GM21390 (cell line): Measurements from ENCODE around the gene SOWAHA.
"Not testable (repeated sequence)": the region's sequence is repeated elsewhere in the genome, so short reads cannot be mapped to it uniquely, and the experiment has no call there.

Experiments
- ATAC-seq: cut with Tn5 transposase; IDR thresholded peaks from one replicate; pipeline ENCODE4 v1.9.1; 2021; ENCODE audit not compliant: unreplicated experiment

The SOWAHA gene

DNA sequence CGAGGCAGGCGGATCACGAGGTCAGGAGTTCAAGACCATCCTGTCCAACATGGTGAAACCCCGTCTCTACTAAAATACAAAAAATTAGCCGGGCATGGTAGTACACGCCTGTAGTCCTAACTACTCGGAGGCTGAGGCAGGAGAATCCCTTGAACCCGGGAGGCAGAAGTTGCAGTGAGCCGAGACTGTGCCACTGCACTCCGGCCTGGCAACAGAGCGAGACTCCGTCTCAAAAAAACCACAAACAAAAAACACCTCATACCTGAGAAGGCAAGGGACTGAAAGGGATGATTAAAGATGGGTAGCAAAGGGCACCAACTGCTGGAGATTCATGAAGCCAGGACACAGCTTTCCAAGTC is 6.3 kb upstream of the SOWAHA start:
- ATAC-seq, result not testable (repeated sequence)

DNA sequence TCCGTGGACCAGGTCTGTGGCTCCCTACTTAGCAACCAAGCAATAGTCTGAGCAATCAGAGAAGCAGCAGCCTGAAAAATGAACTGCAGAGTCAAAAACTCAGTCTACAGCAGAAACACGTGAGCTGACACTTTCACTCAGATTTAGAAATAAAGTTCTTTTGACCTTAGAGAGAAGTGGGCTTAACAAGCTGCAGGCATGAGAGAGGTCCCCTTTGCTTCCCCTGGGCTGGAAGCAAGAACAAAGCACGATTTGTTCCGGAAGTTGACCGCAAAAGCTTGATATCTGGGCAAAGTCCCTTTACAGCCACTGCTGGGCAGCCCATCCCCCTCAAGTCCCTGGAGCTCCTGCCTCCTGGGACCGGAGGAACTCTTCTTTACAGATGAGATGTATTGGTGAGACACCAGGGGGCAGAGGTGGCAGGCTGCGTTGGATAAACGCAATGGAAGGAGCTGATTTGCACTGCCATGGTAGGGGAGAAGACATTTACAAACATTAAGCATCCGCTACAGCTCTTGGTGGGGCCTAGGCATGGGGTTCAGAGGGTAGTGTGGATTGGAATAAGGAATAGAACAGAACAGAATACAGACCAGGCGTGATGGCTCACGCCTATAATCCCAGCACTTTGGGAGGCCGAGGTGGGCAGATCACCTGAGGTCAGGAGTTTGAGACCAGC is 5.8 kb upstream of the SOWAHA start:
- no peak for ATAC-seq

DNA sequence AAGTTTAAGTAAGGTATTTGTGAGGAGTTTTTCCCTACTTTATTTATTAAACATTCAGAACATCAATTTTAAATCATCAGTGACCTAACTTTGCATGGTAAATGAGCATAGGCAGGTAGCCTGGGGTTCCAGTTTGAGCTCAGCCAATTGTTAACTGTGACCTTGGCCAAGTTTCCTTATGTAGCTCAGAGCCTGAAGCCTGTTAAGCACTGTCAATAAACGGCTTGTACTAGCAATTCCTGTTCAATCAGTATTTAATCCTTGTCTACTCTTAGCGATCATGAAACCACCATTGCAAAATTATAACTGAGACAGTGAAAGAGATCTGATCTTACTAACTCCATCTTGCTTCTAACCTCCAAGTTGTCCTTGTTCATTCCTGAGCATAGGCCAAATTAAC is 4.7 kb upstream of the SOWAHA start:
- ATAC-seq, result no peak

DNA sequence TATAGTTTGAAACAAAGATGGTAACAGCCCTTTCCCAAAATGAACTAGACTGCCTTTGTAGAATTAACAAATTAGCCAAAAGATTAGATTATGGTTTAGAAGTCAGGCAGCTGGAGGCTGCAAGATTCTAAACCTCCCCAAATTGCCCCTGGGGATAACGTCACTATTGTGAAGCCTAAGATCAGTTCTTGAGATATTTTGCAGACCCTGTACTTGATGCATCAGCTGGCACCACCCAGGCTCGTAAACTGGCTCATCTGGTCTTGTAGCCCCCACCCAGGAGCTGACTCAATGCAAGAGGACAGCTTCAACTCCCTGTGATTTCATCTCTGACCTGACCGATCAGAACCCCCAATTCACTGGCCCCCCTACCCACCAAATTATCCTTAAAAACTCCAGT is 4.2 kb upstream of the SOWAHA start:
- ATAC-seq, result no peak

DNA sequence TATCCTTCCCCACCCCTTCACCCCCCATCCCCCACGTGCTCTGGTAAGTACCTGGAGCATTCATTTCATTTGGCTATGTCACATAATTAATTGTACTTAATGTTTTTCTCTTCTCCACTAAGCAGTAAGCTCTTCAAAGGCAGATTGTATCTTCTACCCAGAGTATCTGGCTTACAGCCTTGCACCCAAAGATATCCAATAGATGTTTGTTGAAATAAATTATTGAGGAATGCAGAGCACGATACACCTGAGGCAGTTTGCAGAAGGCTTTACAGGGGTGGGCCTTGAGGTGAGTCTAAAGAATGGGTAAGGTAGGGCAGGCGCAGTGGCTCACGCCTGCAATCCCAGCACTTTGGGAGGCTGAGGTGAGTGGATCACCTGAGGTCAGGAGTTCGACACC is 2.5 kb upstream of the SOWAHA start:
- ATAC-seq, result no peak

DNA sequence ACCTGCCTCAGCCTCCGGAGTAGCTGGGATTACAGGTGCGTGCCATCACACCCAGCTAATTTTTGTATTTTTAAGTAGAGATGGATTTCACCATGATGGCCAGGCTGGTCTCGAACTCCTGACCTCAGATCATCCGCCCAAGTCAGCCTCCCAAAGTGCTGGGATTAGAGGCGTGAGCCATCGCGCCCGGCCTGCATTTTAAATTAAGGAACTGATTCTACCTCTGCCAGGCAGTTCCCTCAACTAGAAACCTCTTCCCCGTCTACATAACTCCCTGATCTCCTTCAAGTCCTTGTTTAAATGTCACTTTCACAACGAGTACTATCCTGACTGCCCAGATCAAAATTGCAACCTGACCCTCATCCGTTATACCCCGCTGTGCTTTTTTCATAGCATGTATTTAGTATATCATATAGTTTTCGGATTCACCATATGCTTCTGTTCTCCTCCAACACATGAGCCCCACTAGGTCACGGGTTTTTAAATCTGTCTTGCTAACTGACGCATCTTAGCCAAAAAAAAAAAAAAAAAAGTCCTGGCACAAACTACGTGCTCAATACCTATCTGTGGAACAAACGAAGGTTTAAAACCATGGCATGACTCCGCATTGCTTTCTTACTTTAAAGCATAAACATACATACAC is 858 bp upstream of the SOWAHA start:
- ATAC-seq, result no peak

DNA sequence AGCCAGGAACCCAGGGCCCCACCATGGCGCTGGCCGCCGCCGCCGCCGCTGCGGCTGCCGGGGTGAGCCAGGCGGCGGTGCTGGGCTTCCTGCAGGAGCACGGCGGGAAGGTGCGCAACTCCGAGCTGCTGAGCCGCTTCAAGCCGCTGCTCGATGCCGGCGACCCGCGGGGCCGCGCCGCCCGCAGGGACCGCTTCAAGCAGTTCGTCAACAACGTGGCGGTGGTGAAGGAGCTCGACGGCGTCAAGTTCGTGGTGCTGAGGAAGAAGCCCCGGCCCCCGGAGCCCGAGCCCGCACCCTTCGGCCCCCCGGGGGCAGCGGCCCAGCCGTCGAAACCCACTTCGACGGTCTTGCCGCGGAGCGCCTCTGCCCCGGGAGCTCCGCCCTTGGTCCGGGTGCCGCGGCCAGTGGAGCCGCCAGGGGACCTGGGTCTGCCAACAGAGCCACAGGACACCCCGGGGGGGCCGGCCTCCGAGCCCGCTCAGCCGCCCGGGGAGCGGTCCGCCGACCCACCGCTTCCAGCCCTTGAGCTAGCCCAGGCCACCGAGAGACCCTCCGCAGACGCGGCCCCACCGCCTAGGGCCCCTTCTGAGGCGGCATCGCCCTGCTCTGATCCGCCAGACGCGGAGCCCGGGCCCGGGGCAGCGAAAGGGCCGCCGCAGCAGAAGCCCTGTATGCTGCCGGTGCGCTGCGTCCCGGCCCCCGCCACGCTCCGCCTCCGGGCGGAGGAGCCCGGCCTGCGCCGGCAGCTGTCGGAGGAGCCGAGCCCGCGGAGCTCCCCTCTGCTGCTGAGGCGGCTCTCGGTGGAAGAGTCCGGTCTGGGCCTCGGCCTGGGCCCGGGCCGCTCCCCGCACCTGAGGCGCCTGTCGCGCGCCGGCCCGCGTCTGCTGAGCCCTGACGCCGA is 749 bp downstream of the SOWAHA start:
- no peak for ATAC-seq

DNA sequence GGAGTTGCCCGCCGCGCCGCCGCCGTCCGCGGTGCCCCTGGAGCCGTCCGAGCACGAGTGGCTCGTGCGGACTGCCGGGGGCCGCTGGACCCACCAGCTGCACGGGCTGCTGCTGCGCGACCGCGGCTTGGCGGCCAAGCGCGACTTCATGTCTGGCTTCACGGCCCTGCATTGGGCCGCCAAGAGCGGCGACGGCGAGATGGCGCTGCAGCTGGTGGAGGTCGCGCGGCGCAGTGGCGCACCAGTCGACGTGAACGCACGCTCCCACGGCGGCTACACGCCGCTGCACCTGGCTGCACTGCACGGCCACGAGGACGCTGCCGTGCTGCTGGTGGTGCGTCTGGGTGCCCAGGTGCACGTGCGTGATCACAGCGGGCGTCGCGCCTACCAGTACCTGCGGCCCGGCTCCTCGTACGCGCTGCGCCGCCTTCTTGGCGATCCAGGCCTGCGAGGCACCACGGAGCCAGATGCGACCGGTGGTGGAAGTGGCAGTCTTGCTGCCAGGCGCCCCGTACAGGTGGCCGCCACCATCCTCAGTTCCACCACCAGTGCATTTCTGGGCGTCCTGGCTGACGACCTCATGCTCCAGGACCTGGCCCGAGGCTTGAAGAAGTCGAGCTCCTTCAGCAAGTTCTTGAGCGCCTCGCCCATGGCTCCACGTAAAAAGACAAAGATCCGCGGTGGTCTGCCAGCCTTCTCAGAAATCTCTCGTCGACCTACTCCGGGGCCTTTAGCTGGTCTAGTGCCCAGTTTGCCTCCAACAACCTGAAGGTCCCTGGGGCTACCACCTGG is 1.6 kb downstream of the SOWAHA start:
- no peak for ATAC-seq

DNA sequence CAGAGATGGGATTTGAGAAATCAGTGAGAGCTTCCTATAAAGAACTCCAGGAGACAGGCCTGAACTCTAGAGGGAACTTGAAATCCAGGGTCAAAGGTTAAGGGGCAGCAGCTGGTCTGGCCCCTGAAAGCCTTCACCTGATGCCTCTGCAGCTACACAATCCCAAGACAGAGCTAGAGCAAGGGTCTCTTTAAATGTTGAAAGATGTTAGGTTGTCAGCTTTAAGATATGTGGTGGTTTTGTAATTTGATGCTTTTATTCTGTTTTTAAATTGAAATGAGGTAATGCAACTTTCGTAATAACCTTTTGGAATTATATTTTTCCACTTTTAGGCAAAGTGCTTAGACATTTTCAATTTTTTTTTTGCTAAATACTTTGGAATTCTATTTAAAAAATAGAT is 2.4 kb downstream of the SOWAHA start:
- no peak for ATAC-seq

DNA sequence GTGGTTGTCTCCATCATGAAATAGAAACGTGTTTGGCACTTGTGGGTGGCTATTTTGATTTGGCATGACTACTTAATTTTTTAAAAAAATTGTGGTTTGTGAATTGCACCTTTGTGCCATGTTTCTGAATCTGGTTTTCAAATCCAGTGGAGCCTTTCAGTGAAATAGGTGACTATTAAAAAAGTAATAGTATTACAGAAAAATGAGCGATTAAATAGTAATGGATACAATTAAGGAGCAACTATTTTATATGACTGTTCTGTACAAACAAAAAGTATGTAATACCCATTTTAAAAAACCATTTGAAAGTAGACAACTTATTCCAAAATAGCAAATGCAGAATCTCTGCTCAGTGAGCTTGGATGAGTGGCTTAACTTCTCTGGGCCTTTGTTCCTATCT is 3.0 kb downstream of the SOWAHA start:
- ATAC-seq, result no peak

DNA sequence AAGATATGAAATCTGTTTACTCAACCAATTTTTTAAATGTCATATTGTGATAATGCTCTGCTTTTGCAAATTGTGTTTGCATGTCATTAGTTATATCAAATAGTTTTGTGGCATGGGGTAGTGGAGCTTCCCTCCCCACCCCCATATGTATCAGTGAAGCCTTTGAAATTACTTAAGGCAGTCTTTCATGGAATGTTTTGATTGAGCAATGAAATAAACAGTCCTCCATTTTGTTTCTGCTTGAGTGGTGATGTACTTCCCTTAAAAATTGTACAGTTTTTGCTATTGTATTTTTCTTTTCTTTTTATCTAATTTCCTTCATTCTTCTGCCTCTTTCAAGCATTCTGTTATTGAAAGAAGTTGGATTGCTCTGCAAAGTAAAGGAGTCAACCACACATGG is 3.5 kb downstream of the SOWAHA start:
- ATAC-seq, result no peak

DNA sequence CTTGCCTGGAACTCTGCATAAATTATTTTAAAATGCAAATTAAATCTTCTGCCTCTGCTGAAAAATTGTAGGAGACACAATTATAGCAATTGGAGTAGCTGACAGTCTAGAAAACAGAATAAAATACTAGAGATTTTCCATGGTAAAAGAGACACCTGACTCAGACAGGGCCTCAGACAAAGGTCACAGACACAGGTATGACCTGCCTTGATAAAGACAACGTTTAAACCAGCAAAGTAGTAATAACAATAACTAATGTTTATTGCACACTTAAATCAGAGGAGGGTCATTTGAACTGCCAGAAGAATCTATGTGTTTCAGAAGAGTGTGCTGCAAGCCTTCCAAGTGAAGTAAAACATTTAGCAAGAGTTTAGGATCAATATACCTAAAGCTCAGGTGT is 3.9 kb downstream of the SOWAHA start:
- ATAC-seq, result no peak

DNA sequence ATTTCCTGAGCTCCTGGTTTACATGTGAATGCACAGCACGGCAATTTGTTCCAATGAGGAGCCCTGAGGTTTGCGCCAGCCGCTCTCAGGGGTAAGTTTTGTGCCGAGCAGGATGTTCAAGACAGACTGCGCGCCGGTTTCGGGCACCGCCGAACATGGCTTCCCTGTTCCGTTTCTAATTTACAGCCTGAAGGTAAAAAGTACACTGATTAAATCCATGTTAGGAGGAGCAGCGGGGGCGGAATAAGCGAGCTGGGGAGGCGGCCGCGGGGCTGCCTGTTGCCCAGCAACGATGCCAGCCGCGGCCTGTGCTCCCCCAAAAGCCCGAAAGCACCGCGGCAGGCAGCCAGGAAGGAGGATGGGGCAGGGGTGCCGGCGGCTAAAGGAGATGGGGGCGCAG is 6.4 kb downstream of the SOWAHA start:
- no peak for ATAC-seq

DNA sequence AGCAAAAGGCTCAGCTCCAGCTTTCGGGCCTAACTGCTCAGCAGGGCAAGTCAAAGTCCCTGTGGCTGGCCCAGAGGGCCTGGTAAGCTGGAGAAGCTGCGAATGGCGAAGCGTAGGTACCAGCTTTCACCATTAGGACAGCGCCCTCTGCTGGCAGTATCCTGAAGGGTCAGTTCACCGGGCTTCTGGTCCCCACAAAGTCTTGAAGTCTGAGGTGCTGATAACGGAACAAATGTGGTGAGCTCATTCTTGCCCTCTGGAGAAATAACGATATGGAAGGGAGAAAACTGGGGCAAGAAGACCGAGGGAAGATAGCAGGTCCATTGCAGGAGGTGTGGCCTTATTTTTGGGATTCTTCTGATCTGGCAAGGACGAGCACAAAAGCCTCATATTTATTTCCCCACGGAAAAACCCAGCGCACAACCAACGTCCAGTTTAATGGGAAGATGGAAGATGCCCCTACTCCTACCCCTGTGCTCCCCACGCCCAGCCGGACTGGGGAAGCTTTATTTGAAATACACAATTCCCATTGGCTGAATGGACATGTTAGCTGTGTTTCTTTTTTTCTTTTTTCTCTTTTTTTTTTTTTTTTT is 7.2 kb downstream of the SOWAHA start:
- no peak for ATAC-seq

DNA sequence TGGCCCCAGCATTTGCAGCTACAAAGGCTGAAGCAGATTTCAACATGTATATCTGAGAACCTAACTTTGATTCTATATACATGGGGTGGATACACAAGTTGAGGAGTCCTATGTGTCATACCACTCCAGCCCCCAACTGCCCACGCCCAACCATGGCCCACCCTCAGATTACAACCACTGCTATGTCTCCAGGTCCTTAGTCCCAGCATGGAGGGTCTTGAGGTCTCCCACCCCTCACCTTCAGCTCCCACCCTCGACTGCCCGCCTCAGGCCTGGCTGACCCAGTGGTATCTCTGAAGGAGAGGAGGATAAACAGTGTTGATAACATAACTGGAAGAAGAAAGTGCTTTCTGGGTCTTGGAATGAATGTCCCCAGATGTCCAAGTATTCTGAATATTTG is 8.2 kb downstream of the SOWAHA start:
- ATAC-seq, result no peak

DNA sequence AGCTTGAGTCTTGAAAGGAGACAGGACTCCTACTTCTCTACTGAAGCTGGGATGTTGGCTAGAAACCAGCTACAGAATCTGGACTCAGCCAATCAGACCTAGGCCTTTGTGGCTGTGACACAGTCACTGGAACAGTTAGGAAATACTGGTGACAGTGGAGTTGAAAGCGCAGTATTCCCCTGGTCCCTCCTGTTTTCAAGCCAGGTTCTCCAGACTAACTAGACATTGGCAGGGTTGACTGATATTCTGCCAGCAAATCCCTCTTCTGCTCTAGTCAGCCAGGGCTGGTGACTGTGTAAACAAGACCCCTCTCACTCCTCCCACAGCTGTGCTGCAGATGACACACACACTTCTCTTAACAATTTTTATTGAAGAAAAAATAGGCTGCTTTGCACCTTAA is 8.7 kb downstream of the SOWAHA start:
- ATAC-seq, result no peak

DNA sequence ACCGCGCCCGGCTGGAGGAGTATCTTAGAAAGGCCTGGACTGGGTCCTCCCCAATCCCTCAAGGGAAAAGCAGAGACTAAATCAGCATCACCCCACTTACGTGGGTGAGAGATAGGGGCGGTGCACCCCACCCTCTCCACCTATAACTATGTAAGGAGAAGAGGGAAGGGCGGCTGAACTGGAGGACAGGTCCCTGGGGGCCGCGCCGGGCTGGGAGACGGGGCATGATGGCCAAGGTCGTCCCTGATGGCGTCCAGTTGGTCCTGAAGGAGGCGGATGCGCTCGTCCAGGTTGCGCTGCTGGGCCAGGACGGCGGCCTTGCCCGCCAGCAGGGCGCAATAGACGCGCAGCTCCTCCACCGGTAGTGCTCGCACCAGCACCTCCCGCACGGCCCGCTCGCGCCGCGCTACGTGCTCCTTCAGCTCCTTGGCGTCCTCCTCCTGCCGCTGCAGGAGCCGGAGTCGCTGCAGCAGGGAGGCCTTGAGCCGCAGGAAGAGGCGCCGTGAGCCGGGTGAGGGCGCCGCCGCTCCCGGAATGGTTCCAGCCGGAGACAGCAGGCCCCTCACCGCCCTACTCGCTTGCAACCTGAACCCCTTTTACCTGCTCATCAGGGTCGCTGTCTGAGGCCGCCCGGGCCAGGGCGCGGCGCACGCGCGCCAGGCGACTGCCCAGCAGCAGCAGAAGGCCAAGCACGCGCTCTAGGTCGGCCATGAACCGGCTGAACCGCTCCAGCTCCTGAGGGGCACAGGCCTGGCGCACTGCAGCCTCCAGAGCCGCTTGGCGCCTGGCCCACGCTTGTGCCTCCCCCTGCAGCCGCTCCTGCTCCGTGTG is 9.8 kb downstream of the SOWAHA start:
- ATAC-seq, result no peak

DNA sequence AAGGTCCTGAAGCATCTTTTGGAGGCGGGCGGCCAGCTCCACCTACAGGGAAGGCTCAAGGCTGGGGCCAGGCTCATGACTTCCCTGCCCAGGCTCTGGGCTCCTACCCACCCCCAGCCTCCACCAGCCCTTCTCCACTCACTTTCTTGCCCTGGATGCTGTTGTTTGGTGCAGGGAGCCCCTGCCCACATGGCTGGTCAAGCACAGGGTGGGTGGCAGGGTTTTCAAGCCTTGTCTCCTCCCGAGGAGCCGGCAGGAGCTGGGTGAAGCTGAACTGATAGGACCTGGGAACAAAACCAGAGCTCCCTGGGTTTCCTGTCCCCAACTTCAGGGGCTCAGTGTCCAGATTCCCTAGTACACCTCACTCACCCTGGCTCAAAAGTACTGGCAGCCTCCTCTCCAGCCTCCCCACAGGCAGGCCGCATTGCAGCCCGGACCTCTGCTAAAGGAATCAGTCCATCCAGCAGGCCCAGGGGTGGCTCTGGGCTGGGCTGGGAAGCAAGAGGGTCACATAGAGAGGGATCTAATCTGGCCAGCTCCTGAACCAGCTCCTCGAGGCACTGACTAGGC is 10.5 kb downstream of the SOWAHA start:
- ATAC-seq, result no peak

DNA sequence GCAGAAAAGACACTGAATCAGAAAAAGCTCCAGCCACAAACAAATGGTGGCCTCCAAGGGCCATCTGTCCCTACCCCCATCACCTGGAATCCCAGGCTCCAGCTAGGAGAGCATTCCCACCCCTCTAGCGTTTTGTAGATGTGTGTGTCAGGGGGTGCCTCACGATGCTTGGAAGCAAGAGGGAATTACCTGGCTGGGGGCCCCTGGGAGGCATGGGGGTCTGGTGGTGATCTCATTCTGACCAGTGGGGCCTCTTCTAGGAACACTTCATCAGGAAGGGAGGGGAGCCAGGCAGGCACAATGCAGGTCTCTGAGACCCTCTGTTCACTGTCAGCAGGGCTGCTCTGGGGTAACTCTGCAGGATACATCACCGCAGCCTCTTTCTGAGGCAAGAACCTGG is 11.3 kb downstream of the SOWAHA start:
- no peak for ATAC-seq
